ENCODE data around the gene CYP3A4. TPM values are rescaled to one million over a fixed set of nuclear protein-coding genes. Genes with fewer than 3 reads are reported as not detected.

CYP3A4 gene
- total and polyA plus RNA-seq, 9 of the 15 experiments (the other 6 are each of a cell fraction or from before 2014, with no cell fraction given): 0.07 to 0.08 TPM; not detected in 7

GRCh38 chr7:99833289-99833877 is 49.4 kb upstream of the CYP3A4 start (continued):
- TF ChIP-seq ZBTB33 (CRISPR knock-in tag; IDR thresholded peaks at IDR 0.05): 0 out of 2 replicates have a peak, but pooled peaks have one; percentile 29
- no peak for TF ChIP-seq NR3C1 (CRISPR knock-in tag; IDR thresholded peaks at IDR 0.05)
- no peak for TF ChIP-seq SIX5 (IDR thresholded peaks at IDR 0.05; ENCODE audit: borderline replicate concordance in 1 of 2, insufficient read depth in 1 of 2, low read depth in 1 of 2, low read length in 2 of 2)
- TF ChIP-seq CHD2 (IDR thresholded peaks at IDR 0.05; ENCODE audit: low read depth, low read length): no peak
- no peak for TF ChIP-seq KDM4B (IDR thresholded peaks at IDR 0.05; ENCODE audit: borderline replicate concordance in 2 of 2, low read depth in 1 of 2)
- TF ChIP-seq, protein P1, sequence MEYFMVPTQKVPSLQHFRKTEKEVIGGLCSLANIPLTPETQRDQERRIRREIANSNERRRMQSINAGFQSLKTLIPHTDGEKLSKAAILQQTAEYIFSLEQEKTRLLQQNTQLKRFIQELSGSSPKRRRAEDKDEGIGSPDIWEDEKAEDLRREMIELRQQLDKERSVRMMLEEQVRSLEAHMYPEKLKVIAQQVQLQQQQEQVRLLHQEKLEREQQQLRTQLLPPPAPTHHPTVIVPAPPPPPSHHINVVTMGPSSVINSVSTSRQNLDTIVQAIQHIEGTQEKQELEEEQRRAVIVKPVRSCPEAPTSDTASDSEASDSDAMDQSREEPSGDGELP (CRISPR knock-in tag; IDR thresholded peaks at IDR 0.05; ENCODE audit: borderline replicate concordance): peak; percentile 26; the same call in 1 of the 2 replicates
- TF ChIP-seq SPI1 (IDR thresholded peaks at IDR 0.05; ENCODE audit: borderline replicate concordance, low read depth, low read length): no peak
- TF ChIP-seq HDAC3 (IDR thresholded peaks at IDR 0.05; ENCODE audit: borderline replicate concordance, partially characterized antibody): peak; percentile 93
- no peak; the same call in 1 of the 2 replicates for TF ChIP-seq ATF2 (CRISPR knock-in tag; IDR thresholded peaks at IDR 0.05)
- TF ChIP-seq ZNF316 (IDR thresholded peaks at IDR 0.05): peak; percentile 66
- TF ChIP-seq HMG20A (CRISPR knock-in tag; conservative IDR thresholded peaks at IDR 0.05): no peak
- TF ChIP-seq IRF2 (CRISPR knock-in tag; IDR thresholded peaks at IDR 0.05): no peak
- TF ChIP-seq ZNF280A (IDR thresholded peaks at IDR 0.05; ENCODE audit: low read depth, partially characterized antibody): no peak
- TF ChIP-seq SP2 (IDR thresholded peaks at IDR 0.05; ENCODE audit: extremely low read depth, low read depth, low read length, poor library complexity, severe bottlenecking): no peak
- TF ChIP-seq, protein P2, sequence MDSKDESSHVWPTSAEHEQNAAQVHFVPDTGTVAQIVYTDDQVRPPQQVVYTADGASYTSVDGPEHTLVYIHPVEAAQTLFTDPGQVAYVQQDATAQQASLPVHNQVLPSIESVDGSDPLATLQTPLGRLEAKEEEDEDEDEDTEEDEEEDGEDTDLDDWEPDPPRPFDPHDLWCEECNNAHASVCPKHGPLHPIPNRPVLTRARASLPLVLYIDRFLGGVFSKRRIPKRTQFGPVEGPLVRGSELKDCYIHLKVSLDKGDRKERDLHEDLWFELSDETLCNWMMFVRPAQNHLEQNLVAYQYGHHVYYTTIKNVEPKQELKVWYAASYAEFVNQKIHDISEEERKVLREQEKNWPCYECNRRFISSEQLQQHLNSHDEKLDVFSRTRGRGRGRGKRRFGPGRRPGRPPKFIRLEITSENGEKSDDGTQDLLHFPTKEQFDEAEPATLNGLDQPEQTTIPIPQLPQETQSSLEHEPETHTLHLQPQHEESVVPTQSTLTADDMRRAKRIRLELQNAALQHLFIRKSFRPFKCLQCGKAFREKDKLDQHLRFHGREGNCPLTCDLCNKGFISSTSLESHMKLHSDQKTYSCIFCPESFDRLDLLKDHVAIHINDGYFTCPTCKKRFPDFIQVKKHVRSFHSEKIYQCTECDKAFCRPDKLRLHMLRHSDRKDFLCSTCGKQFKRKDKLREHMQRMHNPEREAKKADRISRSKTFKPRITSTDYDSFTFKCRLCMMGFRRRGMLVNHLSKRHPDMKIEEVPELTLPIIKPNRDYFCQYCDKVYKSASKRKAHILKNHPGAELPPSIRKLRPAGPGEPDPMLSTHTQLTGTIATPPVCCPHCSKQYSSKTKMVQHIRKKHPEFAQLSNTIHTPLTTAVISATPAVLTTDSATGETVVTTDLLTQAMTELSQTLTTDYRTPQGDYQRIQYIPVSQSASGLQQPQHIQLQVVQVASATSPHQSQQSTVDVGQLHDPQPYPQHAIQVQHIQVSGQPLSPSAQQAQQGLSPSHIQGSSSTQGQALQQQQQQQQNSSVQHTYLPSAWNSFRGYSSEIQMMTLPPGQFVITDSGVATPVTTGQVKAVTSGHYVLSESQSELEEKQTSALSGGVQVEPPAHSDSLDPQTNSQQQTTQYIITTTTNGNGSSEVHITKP (IDR thresholded peaks at IDR 0.05; ENCODE audit: partially characterized antibody): peak; percentile 72

Measured in K562 (cell line).